COR-L47 (cell line): ENCODE data around the gene SAMSN1.
"Not testable (repeated sequence)": the region's sequence is repeated elsewhere in the genome, so short reads cannot be mapped to it uniquely, and the experiment has no call there.

Experiments
- DNase-seq: peaks from one replicate; lab custom pipeline; 2025; lab: John Stamatoyannopoulos, UW

SAMSN1 gene

DNA sequence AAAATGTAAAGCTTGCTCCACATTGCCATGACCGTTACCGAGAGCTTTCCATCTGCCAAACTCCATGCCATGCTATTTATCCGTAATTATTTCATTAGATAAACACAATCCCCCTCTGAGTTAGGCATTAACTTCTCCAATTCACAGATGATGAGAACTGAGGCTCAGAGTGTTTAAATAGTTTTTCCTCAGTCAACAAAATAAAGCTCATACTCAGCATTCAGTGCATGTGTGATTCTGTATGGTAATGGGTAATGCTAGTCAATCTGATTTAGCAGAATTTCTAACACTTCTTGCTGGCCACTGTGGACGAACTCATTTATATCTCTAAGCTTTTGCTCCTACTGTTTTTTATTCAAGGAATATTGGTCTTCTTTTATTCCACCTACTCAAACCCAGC lies 17.3 kb downstream of the SAMSN1 start:
- DNase-seq: no peak

DNA sequence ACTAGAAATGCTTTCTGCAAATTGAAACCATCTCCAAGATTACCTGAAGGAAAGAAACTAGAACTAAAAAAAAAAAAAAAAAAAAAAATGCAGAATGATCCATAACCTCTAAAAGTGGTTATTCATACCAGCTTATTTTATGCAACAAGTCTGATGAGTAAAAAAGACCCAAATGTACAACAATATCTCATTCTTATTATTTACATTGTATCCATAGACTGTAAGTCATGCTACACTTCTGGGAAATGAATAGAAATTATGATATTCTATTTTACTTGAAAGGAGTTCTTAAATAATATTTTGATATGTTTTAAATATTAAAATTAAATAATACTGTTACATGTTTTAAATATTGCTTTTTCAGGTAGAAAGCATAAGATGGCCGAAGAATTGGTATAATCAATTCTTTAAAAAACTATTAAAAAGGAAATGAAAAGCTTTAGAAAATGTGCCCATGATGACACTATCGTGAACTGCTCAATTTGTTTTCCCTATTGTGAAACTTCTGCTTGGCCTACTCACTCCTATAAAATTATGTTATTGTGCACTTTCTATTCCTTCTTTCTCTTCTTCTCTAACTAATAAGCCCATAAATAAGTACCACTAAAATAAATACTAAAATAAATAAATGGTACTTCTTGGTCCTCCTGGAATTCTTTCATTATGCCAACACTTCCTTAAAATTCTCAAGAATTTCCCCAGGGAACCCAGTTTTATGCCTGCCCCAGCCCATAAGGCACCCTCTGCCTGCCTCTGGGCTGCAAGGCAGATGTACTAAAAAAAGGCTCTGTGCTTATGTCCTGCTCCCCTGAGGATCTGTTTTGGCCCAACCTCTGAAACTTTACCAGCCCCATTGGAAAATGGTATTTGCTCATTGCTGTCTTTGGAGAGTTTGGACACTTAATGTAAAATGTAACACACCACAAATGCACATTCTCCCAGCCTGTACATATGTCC lies 18.1 kb downstream of the SAMSN1 start:
- no peak for DNase-seq

GRCh38 chr21:14526836-14527695 lies 19.0 kb downstream of the SAMSN1 start:
- no peak for DNase-seq

DNA sequence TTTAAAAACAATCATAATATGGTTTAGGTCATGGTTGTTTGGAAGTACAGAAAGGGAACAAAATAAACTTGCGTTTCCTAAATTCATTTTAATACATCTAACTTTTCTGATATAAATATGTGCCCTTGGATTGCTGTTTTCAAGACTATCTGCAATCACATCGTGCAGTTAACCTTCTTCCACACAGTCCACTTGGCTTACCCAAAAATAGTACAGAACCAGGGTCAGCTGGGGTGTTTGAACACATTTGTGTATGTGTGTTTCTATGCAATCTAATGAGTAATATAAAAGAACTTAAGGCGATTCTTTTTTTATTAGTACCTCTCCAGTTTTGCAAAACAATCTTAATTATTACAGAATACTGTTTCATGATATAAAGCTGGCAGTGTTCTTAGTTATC lies 19.9 kb downstream of the SAMSN1 start:
- DNase-seq: no peak

- DNase-seq: no peak
Observed at GRCh38 chr21:14523234-14523633, 22.9 kb downstream of the SAMSN1 start.

DNA sequence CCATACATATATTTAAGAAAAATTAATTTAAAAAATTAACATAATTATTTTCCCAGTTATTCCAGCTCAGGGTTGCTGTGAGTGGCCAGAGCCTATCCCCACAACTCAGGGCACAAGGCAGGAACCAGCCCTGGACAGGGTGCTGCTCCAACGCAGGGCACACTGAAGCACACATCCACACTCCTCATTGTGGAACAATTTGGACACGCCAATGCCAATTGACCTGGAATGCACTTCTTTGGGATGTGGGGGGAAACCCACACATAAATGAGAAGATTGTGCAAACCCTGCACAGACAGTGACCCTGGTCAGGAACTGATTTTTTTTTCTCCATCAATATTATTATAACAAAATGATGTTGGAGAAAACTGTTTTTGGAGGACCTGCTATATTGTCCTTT lies 23.4 kb downstream of the SAMSN1 start:
- no peak for DNase-seq

GRCh38 chr21:14520535-14520934 lies 25.6 kb downstream of the SAMSN1 start:
- no peak for DNase-seq

DNA sequence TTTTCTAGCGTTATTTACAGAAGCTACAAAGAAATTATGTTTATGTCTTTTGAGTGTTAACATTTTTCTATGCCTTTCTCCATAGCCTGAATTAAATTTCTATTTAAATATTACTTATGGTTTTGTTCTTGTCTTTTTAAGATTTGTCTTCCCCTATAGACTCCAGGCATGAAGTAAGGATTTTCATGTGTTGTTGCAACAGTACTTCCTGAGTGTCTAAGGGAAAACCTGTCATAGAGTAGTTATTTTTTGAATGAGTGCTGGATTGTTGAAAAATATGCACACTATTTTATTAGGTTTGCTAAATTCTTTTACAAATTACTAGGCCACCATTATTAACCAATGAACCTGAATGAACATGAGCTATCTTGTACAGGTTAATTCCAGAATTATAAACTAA lies 27.1 kb downstream of the SAMSN1 start:
- no peak for DNase-seq

DNA sequence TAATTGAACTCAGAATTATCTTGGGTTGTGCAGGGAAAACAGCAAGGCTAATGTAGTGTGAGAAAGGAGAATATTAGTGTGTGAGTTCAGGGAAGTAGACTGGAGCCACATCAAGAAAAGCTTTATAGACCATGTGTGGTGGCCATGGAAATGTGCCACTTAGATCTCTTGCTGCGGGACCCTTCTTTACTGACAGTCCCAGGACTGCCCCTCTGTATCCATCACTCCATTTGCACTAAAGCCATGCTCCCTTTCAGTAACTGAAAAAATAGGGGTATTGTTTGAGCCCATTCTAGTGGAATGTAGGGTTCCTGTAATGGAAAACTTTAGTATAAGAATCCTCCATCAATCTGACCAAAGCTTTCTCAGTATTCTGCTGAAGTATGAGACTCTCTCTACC lies 32.3 kb downstream of the SAMSN1 start:
- no peak for DNase-seq

DNA sequence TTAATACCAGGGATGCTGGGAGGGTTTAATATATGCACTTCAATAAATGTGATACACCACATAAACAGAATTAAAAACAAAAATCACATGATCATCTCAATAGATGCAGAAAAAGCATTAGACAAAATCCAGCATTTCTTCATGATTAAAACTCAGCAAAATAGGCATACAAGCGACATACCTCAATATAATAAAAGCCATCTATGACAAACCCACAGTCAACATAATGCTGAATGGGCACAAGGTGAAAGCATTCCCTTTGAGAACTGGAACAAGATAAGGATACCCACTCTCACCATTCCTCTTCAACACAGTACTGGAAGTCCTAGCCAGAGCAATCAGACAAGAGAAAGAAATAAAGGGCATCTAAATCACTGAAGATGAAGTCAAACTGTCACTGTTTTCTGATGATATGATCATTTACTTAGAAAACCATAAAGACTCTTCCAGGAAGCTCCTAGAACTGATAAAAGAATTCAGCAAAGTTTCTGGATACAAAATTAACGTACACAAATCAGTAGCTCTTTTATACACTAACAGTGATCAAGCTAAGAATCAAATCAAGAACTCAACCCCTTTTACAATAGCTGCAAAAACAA lies 39.2 kb downstream of the SAMSN1 start:
- DNase-seq: not testable (repeated sequence)

DNA sequence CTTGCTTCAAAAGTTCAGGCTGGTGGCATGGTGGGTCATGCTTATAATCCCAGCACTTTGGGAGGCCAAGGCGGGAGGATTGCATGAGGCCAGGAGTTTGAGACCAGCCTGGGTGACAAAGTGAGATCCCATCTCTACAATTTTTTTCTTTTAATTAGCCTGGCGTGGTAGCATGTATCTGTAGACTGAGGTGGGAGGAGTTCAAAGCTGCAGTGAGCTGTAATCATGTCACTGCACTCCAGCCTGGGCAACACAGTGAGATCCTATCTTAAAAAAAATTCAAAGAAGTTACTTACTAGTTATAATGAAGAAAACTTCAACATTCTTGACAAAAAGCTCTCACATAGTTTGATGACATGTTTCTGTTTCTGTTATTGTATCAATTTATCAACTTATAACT lies 45.2 kb downstream of the SAMSN1 start:
- no peak for DNase-seq

DNA sequence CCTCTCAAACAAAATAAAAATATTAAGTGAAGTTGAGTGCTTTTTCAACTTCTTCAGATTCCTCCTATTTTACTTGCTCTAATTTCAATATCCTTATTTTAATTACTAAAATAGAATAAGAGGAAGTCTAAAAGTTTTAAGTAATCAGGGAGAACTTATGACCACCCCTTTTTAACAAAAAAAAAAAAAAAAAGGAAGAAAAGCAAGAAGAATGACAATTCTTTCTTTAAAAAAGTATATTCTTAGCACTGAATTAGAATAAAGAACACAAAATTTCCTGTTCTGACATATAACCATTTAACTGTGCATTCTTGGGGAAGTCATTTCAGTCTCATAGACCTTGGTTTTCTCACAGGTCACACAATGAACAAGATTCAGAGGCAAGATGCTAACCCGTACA lies 46.8 kb downstream of the SAMSN1 start:
- DNase-seq: no peak

DNA sequence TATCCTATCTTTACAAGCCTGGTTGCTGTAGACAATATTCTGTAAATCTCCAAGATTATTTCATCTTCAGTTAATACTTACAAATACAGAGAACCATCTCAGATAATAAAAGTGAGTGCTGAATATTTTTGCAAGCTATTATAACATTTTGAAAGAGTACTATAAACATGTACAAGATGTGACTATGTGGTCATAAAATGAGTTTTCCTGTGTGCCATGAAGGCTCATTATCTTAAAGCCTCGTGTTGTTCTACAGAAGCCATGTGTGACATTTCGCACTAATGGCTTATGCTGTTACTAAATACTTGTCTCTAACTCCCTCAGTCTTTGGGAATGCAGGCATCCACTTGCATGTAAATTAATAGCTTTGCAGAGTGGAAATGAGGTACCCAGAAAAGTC lies 48.3 kb downstream of the SAMSN1 start:
- no peak for DNase-seq

GRCh38 chr21:14495075-14495474 lies 51.0 kb downstream of the SAMSN1 start:
- no peak for DNase-seq

GRCh38 chr21:14494181-14494580 lies 51.9 kb downstream of the SAMSN1 start:
- not testable (repeated sequence) for DNase-seq

DNA sequence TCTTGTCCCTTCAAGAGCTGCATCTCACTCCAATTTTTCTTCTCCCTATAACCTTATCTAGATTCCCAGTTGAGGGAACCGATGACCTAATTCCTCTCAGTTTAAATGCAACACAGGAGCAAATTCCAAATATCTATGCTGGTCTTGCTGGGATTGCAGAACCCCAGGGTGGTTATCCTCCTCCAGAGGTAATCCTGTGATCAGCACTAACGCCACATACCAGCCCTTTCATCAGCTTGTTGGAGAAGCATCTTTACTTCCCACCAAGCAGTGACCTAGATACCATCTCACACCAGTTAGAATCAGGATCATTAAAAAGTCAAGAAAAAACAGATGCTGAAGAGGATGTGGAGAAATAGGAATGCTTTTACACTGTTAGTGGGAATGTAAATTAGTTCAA lies 52.4 kb downstream of the SAMSN1 start:
- no peak for DNase-seq

- no peak for DNase-seq
Observed at GRCh38 chr21:14492931-14493330, 53.2 kb downstream of the SAMSN1 start.

- no peak for DNase-seq
Observed at GRCh38 chr21:14491269-14491681, 54.8 kb downstream of the SAMSN1 start.

DNA sequence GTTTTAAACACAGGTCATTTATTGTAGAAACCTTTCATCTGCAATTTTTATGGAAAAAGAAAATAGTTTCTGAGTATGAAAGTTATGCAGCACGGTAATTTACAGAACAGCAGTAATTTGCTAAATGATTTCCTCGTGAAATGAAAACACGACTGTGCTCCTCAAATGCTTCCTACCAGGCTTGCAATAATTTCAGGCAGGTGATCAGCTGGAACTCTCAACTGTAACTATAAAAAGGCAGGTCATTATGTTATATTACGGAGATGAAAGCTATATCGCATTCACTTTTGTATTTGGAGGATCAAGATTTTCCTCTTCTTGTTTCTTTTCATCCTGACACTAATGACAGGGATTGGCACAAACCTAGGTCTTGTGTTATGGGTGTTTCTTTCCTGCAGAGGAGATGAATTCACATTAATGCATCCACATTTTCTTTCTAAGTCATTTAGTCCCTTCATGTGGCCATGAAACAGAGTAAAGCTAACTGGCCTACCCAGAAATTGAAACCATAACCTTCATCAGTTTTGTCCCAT lies 57.4 kb downstream of the SAMSN1 start:
- DNase-seq: no peak

DNA sequence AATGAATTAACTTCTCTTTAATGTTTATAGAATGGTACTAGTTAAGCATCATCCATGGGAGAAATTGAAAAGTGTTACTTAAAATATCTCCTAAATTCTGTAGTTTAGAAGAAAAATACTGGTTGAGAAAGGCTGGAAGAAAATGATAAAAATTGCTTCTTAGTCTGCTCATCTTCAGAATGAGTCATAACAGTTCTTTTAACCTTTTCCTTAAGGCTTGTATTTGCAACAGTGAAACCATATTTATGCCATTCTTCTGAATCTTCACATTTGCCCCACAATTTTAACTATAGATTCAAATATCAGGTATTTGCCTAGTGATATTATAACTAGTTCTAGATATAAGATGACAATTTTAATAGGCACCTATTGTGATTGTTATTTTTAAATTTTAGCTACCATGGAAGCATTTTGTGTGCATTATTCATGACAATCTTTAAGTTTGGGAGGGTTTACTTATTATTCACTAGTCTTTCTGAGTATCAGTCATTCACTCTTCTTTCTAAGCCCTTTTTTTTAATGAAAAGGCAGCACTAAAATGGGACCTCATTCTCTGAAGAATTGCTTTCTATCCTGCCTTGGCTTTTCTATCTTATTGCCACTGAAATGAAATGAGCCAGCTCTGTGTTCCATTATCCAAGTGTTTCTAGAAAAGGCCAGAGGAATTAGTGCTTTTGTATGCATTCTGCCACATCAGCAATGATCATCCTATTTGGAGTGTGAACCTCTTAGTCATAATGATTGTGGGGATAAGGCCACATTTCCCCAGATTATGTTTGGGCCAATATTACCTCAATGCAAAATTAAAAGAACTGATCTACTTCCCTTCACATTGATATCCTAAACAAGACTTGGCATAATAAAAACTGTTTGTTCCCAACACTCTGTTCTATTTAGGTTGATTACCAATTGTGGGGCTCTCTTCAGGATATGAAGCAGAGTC lies 58.4 kb downstream of the SAMSN1 start:
- DNase-seq: no peak

- DNase-seq: no peak
Observed at GRCh38 chr21:14486869-14487268, 59.2 kb downstream of the SAMSN1 start.
